ENCODE results near the gene ADAMTS6.
"Not testable (repeated sequence)": the region's sequence is repeated elsewhere in the genome, so short reads cannot be mapped to it uniquely, and the experiment has no call there.

Gene ADAMTS6

GRCh38 chr5:65203746-65204145 is 278.0 kb downstream of the ADAMTS6 start:
- DNase-seq (ENCODE audit: low read depth in 1 of 2, low spot score in 1 of 2): no peak

GRCh38 chr5:65199993-65200675 is 281.6 kb downstream of the ADAMTS6 start:
- DNase-seq (ENCODE audit: low read depth in 1 of 2, low spot score in 1 of 2): no peak

- DNase-seq (ENCODE audit: low read depth in 1 of 2, low spot score in 1 of 2): no peak
Measured at GRCh38 chr5:65198456-65199120, 283.1 kb downstream of the ADAMTS6 start.

GRCh38 chr5:65197531-65198455 is 283.9 kb downstream of the ADAMTS6 start:
- no peak for DNase-seq (ENCODE audit: low read depth in 1 of 2, low spot score in 1 of 2)

- DNase-seq (ENCODE audit: low read depth in 1 of 2, low spot score in 1 of 2): no peak
Measured at GRCh38 chr5:65194871-65195270, 286.8 kb downstream of the ADAMTS6 start.

- DNase-seq (ENCODE audit: low read depth in 1 of 2, low spot score in 1 of 2): no peak
Measured at GRCh38 chr5:65192331-65192730, 289.4 kb downstream of the ADAMTS6 start.

GRCh38 chr5:65191554-65192135 is 290.1 kb downstream of the ADAMTS6 start:
- no peak for DNase-seq (ENCODE audit: low read depth in 1 of 2, low spot score in 1 of 2)

GRCh38 chr5:65190328-65191053 is 291.2 kb downstream of the ADAMTS6 start:
- DNase-seq (ENCODE audit: low read depth in 1 of 2, low spot score in 1 of 2): no peak

- no peak for DNase-seq (ENCODE audit: low read depth in 1 of 2, low spot score in 1 of 2)
Measured at GRCh38 chr5:65186646-65187227, 295.0 kb downstream of the ADAMTS6 start.

GRCh38 chr5:65185468-65185867 is 296.3 kb downstream of the ADAMTS6 start:
- DNase-seq (ENCODE audit: low read depth in 1 of 2, low spot score in 1 of 2): no peak

- no peak for DNase-seq (ENCODE audit: low read depth in 1 of 2, low spot score in 1 of 2)
Measured at GRCh38 chr5:65184780-65185179, 296.9 kb downstream of the ADAMTS6 start.

GRCh38 chr5:65174231-65174630 is 307.5 kb downstream of the ADAMTS6 start:
- not testable (repeated sequence) for DNase-seq (ENCODE audit: low read depth in 1 of 2, low spot score in 1 of 2)

- DNase-seq (ENCODE audit: low read depth in 1 of 2, low spot score in 1 of 2): no peak
Measured at GRCh38 chr5:65173130-65173525, 308.6 kb downstream of the ADAMTS6 start.

- DNase-seq (ENCODE audit: low read depth in 1 of 2, low spot score in 1 of 2): peak in 1 of 2 donors; percentile 6
Measured at GRCh38 chr5:65172486-65173129, 309.1 kb downstream of the ADAMTS6 start.

- no peak for DNase-seq (ENCODE audit: low read depth in 1 of 2, low spot score in 1 of 2)
Measured at GRCh38 chr5:65171645-65172044, 310.1 kb downstream of the ADAMTS6 start.

- DNase-seq (ENCODE audit: low read depth in 1 of 2, low spot score in 1 of 2): no peak
Measured at GRCh38 chr5:65163698-65164097, 318.0 kb downstream of the ADAMTS6 start.

GRCh38 chr5:65161655-65162054 is 320.1 kb downstream of the ADAMTS6 start:
- DNase-seq (ENCODE audit: low read depth in 1 of 2, low spot score in 1 of 2): no peak

- no peak for DNase-seq (ENCODE audit: low read depth in 1 of 2, low spot score in 1 of 2)
Measured at GRCh38 chr5:65157906-65158603, 323.7 kb downstream of the ADAMTS6 start.

GRCh38 chr5:65156933-65157332 is 324.8 kb downstream of the ADAMTS6 start:
- no peak for DNase-seq (ENCODE audit: low read depth in 1 of 2, low spot score in 1 of 2)
